K562 (cell line): ENCODE measurements around the gene SPATA2L. TPM values are rescaled to one million over a fixed set of nuclear protein-coding genes. Genes with fewer than 3 reads are reported as not detected.

Experiments used
- BRCA1 ChIP-seq, 2 experiments: fragments of 450-650 bp in 1 of 2; sonication (generic) in 1 of 2; formaldehyde crosslinking in 1 of 2; IDR thresholded peaks; 2 replicates each; pipeline versions ENCODE4 v1.5.0 to v1.6.1; 2017 to 2020; ENCODE audit warnings: mild to moderate bottlenecking in 1 of 2, missing genetic modification reagents in 1 of 2
- BRF1 ChIP-seq: IDR thresholded peaks from 3 replicates; pipeline ENCODE4 v1.6.1; 2011; ENCODE audit warnings: borderline replicate concordance, mild to moderate bottlenecking; ENCODE audit not compliant: insufficient read length; ENCODE audit errors: extremely low read depth
- CBX1 ChIP-seq: sonication (generic); IDR thresholded peaks from 2 replicates; pipeline ENCODE4 v1.6.1; 2016; ENCODE audit warnings: antibody characterized with exemption, low read depth, mild to moderate bottlenecking
- CGGBP1 ChIP-seq: fragments of 250-450 bp; sonication (Bioruptor Pico); IDR thresholded peaks from 2 replicates; pipeline ENCODE4 v1.9.0; 2021; ENCODE audit warnings: mild to moderate bottlenecking
- CREB3L1 ChIP-seq: fragments of 450-650 bp; IDR thresholded peaks from 2 replicates; pipeline ENCODE4 v1.6.1; 2014; ENCODE audit warnings: low read depth, mild to moderate bottlenecking, moderate library complexity, borderline replicate concordance
- FOXO4 ChIP-seq: fragments of 450-650 bp; formaldehyde crosslinking; IDR thresholded peaks from 2 replicates; pipeline ENCODE4 v1.4.0; 2020; ENCODE audit warnings: mild to moderate bottlenecking, moderate library complexity
- HMGXB4 ChIP-seq: sonication (generic); formaldehyde crosslinking; IDR thresholded peaks from 2 replicates; pipeline ENCODE4 v1.8.1; 2023; ENCODE audit warnings: mild to moderate bottlenecking, missing genetic modification reagents
- IRF2 ChIP-seq: sonication (generic); formaldehyde crosslinking; IDR thresholded peaks from 2 replicates; pipeline ENCODE4 v1.8.1; 2022; ENCODE audit warnings: mild to moderate bottlenecking, missing genetic modification reagents
- MAZ ChIP-seq, 2 experiments: fragments of 450-650 bp in 1 of 2; sonication (generic) in 1 of 2; formaldehyde crosslinking; IDR thresholded peaks in 1 of 2; conservative IDR thresholded peaks in 1 of 2; 2 replicates each; pipeline versions ENCODE4 v1.4.0 to v1.5.0; 2020; ENCODE audit warnings: mild to moderate bottlenecking in 1 of 2, missing genetic modification reagents in 1 of 2
- OTX1 ChIP-seq: fragments of 450-650 bp; formaldehyde crosslinking; IDR thresholded peaks from 2 replicates; pipeline ENCODE4 v1.4.0; 2022; ENCODE audit warnings: mild to moderate bottlenecking
- PCBP1 ChIP-seq: fragments of 200-400 bp; formaldehyde crosslinking; IDR thresholded peaks from 2 replicates; pipeline ENCODE4 v1.6.1; 2018; ENCODE audit warnings: mild to moderate bottlenecking, low read depth, low read length; ENCODE audit not compliant: poor library complexity, severe bottlenecking
- POLR2A ChIP-seq: fragments of 450-650 bp; conservative IDR thresholded peaks from 2 replicates; pipeline ENCODE4 v1.6.1; 2016
- RNF219 ChIP-seq: fragments of 250-450 bp; sonication (Bioruptor Pico); IDR thresholded peaks from 2 replicates; pipeline ENCODE4 v1.5.0; 2022; ENCODE audit warnings: mild to moderate bottlenecking
- TOE1 ChIP-seq, 2 experiments: fragments of 450-650 bp in 1 of 2; sonication (generic) in 1 of 2; formaldehyde crosslinking in 1 of 2; IDR thresholded peaks; 2 replicates each; pipeline versions ENCODE4 v1.7.1 to v1.8.0; 2016 to 2022; ENCODE audit warnings: borderline replicate concordance in 2 of 2, mild to moderate bottlenecking in 2 of 2, antibody characterized with exemption in 1 of 2, inconsistent platforms in 1 of 2, low read depth in 1 of 2, missing genetic modification reagents in 1 of 2, moderate library complexity in 1 of 2
- ZBED1 ChIP-seq: IDR thresholded peaks from 2 replicates; pipeline ENCODE4 v1.6.1; 2014
- ZBTB33 ChIP-seq: sonication (generic); formaldehyde crosslinking; IDR thresholded peaks from 2 replicates; pipeline ENCODE4 v1.8.1; 2023; ENCODE audit warnings: mild to moderate bottlenecking, missing genetic modification reagents
- ZNF282 ChIP-seq: sonication (generic); formaldehyde crosslinking; IDR thresholded peaks from 2 replicates; pipeline ENCODE4 v1.8.1; 2023; ENCODE audit warnings: missing genetic modification reagents
- polyA plus RNA-seq, 8 experiments: library from polyadenylated mRNA; depleted of rRNA in 4 of 8; stranded (reverse) in 5 of 8; unstranded in 3 of 8; fragments of >200 nt; fragmentation: Nextera tagmentation in 2 of 8; fragmentation: Illumina TruSeq in 1 of 8; extraction: Ambion mirVana in 2 of 8; extraction: Trizol in 1 of 8; gene quantifications; 2 replicates each; pipeline versions ENCODE4 v1.2.1 to v1.2.3, GENCODE V29; 2011 to 2014; ENCODE audit warnings: inconsistent platforms in 1 of 8, missing spikeins in 1 of 8
- total RNA-seq, 7 experiments: library from RNA; depleted of rRNA in 6 of 7; stranded (reverse); fragments of >200 nt in 6 of 7; fragmentation: Illumina TruSeq in 2 of 7; extraction: Trizol in 2 of 7; gene quantifications; 2 replicates each; pipeline versions ENCODE4 v1.2.1 to v1.2.3, GENCODE V29; 2011 to 2021; ENCODE audit warnings: low replicate concordance in 1 of 7

SPATA2L gene
- total and polyA plus RNA-seq, 9 of the 15 experiments (the other 6 are each of a cell fraction or from before 2014, with no cell fraction given) = 0.13 to 19.2 (median 4.8) TPM; not detected in 1

GRCh38 chr16:89720813-89721545 lies 19.5 kb upstream of the SPATA2L start, which contains the start of the genes VPS9D1 and ZNF276 (continued):
- TF ChIP-seq HMGXB4 (CRISPR knock-in tag) (peak; percentile 71; the same call in 1 of the 2 replicates), MAZ (CRISPR knock-in tag; conservative IDR thresholded peaks at IDR 0.05 in 1 of 2, IDR thresholded peaks at IDR 0.05 in 1 of 2) (peak; percentile 90 to 98), RNF219 (no peak), ZBED1 (peak; percentile 95), ZNF282 (peak; percentile 91), BRF1 (no peak), PCBP1 (peak; percentile 37), ZBTB33 (CRISPR knock-in tag) (peak; percentile 69), FOXO4 (CRISPR knock-in tag) (no peak), CREB3L1 (peak; percentile 78), CGGBP1 (CRISPR knock-in tag) (peak; percentile 74; the same call in 1 of the 2 replicates), BRCA1 (IDR thresholded peaks at IDR 0.05) (no peak), BRCA1 (CRISPR knock-in tag; IDR thresholded peaks at IDR 0.05) (no peak), IRF2 (CRISPR knock-in tag) (no peak), OTX1 (CRISPR knock-in tag) (0 out of 2 replicates have a peak, but pooled peaks have one; percentile 11), CBX1 (peak; percentile 39; the same call in 1 of the 2 replicates), POLR2A (peak; percentile 52), TOE1 (IDR thresholded peaks at IDR 0.05; ENCODE audit: borderline replicate concordance) (no peak), TOE1 (CRISPR knock-in tag; IDR thresholded peaks at IDR 0.05; ENCODE audit: borderline replicate concordance, low read depth) (no peak; the same call in 1 of the 2 replicates)
